GM13977 (cell line): Measurements from ENCODE around the gene UBAP1L.

Experiments
- DNase-seq: peaks from one replicate; pipeline ENCODE4 v3.0.0; 2012; ENCODE audit warnings: low spot score
- in situ Hi-C: fragments of 300-500 bp; cut with MboI; formaldehyde crosslinking; loops from one replicate; pipeline ENCODE4 v1.12.0; 2022; ENCODE audit warnings: low sequenced_read_pairs, low pct_unique_long_range_greater_than_20kb, mixed read lengths, inconsistent platforms; ENCODE audit not compliant: unreplicated experiment
- TF ChIP-seq, protein P1 (sequence below): IDR thresholded peaks from 2 replicates; pipeline ENCODE4 v1.5.1; 2012; ENCODE audit warnings: mild to moderate bottlenecking, control low read depth; ENCODE audit not compliant: insufficient read depth; ENCODE audit errors: extremely low read depth, missing control alignments

UBAP1L gene

GRCh38 chr15:65092911-65093792 is 21.8 kb downstream of the UBAP1L start:
- TF ChIP-seq, protein P1, sequence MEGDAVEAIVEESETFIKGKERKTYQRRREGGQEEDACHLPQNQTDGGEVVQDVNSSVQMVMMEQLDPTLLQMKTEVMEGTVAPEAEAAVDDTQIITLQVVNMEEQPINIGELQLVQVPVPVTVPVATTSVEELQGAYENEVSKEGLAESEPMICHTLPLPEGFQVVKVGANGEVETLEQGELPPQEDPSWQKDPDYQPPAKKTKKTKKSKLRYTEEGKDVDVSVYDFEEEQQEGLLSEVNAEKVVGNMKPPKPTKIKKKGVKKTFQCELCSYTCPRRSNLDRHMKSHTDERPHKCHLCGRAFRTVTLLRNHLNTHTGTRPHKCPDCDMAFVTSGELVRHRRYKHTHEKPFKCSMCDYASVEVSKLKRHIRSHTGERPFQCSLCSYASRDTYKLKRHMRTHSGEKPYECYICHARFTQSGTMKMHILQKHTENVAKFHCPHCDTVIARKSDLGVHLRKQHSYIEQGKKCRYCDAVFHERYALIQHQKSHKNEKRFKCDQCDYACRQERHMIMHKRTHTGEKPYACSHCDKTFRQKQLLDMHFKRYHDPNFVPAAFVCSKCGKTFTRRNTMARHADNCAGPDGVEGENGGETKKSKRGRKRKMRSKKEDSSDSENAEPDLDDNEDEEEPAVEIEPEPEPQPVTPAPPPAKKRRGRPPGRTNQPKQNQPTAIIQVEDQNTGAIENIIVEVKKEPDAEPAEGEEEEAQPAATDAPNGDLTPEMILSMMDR, result no peak
- in situ Hi-C loops, result no loop called here
- DNase-seq, result no peak

DNA sequence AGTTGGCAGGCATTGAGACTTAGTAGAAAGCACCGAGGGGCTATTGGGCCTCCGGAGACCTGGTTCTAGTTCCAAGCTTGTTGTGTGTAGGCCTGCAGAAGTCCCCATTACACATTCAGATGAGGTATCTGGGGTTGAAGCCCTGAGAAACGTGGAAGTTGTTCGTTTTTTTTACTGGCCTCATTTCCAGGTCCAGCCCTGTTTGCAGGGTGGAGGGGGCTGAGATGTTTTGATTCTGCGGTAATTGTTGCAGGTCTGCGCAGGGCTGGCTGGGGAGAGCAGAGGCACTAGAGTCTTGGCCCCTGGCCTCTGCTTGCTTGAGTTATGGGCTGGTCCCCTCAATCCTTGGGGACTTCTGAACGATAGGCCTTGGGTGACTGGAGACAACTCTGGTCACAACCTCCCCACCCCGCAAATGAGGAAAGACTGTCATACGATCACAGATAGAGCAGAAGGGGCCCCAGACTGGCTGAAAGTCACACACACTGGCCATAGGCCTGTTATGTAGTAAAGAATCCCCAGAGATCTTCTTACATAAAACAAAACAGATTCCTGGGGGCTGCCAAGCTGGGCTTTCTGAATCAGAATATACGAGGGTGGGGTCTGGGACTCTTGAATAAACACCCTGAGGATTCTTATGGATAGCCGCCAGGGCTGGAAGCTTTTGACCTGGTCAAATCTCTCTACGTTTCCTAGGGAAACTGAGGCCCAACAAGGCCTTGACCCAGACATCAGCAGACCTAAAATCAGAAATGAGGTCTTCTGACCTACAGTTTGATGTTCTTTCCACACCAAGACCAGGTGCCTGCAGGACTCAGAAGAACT is 22.8 kb downstream of the UBAP1L start:
- no peak for DNase-seq
- in situ Hi-C loops, result no loop called here
- TF ChIP-seq, protein P1, result no peak

DNA sequence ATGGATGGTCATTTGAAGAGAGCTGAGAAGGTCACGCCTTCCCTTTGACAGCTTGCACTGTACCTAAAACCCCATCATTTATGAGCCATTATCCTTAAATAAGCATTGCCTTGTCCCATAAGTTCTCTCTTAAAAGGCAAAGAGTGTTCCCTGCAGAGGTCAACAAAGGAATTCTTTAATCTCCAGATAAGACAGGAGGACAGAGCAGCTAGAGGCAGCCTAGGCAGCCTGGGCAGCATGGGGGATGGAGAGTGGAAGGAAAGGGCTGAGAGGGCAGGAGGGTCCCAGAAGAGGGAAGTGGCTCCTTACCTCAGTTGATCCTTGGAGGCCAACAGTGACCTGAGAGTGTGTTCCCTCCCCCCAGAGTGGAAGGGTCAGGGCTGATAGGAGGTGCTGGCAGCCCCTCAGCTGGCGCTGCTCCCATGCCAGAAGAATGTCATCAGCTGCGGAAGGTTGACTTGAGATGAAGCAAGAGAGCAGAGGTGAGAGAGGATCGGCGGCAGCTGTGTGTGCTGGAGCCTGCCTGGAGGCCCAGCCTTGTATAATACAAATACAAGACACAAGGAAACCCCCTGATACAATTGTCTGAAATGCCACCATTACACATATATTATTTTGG is 25.7 kb downstream of the UBAP1L start:
- no peak for DNase-seq
- in situ Hi-C loops, result no loop called here
- TF ChIP-seq, protein P1, result no peak

- DNase-seq, result no peak
- in situ Hi-C loops, result no loop called here
- TF ChIP-seq, protein P1, result no peak
These were observed 26.4 kb downstream of the UBAP1L start for GRCh38 chr15:65088643-65089021.

DNA sequence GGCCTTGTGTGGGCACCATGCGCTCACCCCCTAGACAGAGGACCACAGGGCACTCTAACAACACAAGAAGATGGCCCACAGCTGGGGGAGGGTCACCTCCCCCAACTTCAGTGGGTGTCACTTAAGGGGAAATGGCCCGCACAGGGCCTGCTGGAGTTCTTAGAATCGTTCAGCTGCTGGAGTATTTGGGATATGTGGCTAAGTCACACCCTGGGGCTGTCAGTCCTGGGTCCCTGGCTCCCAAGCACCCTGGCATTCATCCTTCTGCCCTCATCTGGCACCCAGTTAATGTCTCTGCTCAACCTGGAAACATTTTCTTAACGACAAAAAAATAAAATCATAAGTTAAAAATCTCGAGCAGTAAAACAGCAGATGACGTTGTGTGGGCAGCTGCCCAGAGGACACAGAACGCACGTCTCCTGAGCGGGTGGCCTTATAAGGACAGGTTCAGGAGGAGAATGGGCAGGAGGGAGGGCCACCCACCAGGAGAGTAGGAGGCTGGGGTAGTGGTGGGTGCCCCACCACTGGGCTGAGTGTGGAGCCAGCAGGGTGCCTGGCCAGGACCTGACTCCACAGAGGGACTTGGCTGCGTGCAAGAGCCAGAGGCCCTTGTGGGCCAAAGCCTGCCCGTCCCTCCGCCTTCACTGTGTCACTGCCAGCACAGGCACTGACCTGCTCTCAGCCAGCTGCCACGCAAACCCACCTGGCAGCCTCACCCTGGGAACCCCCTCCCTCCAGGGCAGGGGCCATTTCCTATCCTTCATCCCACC is 26.9 kb downstream of the UBAP1L start:
- TF ChIP-seq, protein P1, result no peak
- in situ Hi-C loops, result no loop called here
- no peak for DNase-seq

- TF ChIP-seq, protein P1, result no peak
- no peak for DNase-seq
- in situ Hi-C loops, result no loop called here
These were observed 27.6 kb downstream of the UBAP1L start for GRCh38 chr15:65087411-65087810.
